ENCODE data around the gene DACT2.

Gene DACT2

DNA sequence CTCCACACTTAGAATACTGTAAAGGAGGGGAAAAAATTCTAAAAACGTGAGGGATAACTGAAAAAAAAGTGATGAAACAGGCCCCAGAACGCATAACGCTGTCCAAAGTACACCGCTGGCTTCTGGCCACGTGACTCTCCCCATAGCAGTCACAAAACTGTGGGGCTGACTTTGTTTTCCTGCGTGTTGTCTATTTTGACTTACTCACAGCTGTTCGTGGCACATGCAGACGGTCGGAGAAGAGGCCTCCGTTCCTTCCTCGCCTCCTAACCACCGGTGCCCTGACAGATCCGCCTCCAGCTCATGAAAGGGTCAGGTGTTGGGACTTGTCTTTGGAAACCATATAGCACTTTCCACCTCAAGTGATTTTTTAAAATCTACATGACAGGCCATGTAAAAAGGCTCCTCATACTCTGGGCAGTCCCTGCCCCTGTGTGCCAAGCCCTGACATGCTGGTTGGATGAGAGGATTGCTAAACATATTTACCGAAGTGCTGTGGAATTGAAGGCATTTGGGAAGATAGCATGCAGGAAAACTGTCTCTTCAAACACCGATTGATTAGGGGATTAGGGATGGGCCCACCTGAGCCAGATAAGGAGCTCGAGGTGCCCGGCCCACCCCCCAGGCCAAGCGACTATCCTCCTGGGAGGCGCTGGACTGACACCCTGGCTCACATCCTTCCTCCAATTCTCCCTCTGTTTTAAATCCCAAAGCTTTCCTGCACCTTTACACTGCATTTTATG, 54.8 kb downstream of the DACT2 start:
- DNase-seq (ENCODE audit: low read depth in 2 of 2) = no peak

DNA sequence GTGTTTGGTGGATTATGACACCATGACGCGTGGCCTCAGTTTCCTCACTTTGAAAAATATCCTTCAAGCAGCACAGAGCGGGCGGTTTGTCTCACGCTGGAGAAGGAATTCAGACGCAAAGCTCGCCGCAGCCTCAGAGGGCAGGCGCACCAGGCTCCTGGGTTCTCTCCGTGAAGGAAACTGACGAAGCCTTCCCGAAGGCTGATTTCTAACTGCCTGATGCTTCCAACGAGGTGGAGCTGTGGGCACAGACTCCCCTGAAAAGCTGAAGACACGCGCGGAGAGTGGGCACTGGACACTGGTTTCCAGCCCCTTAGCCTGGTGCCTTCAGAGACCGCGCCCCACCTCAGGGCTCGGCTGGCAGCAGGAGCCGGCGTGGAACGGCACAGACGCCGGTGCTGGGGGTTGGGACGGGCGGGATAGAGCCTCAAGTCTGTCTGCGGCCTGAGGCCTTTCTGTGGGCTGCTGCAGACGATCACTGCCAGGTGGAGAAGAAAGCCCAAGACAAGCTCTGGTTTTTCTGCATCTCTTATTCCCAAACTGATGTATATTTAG, 56.1 kb downstream of the DACT2 start:
- no peak for DNase-seq (ENCODE audit: low read depth in 2 of 2)

- no peak for DNase-seq (ENCODE audit: low read depth in 2 of 2)
These were observed 58.3 kb downstream of the DACT2 start for GRCh38 chr6:168261234-168261633.

- DNase-seq (ENCODE audit: low read depth in 2 of 2) = no peak
These were observed 59.1 kb downstream of the DACT2 start for GRCh38 chr6:168260420-168260987.

DNA sequence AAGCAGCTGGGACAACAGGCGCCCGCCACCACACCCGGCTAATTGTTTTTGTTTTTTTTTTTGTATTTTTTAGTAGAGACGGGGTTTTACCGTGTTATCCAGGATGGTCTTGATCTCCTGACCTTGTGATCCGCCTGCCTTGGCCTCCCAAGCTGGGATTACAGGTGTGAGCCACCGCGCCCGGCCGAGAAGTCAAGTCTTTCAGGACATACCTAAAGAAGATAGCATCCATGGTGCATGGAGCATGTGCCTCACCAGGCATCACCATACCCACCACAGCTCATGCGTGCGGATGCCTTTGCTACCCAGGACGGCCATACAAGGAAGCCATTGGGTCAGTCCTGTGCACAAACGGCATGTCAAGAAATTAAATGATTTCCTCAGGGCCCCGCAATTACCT, 60.8 kb downstream of the DACT2 start:
- no peak for DNase-seq (ENCODE audit: low read depth in 2 of 2)

GRCh38 chr6:168256940-168257339, 62.6 kb downstream of the DACT2 start:
- no peak for DNase-seq (ENCODE audit: low read depth in 2 of 2)
